PC-3 (cell line): ENCODE data around the gene ZCCHC24.

ENCODE experiments used
- CTCF ChIP-seq: fragments of 300-600 bp; sonication (generic); conservative IDR thresholded peaks from 2 replicates; pipeline ENCODE4 v1.5.1; 2017; ENCODE audit warnings: antibody characterized with exemption, low read depth, mild to moderate bottlenecking, low read length
- EZH2 ChIP-seq: fragments of 300-600 bp; sonication (generic); IDR thresholded peaks from one replicate; pipeline ENCODE4 v1.6.1; 2017; ENCODE audit warnings: antibody characterized with exemption, mild to moderate bottlenecking, low read length; ENCODE audit not compliant: unreplicated experiment
- EZH2phosphoT487 ChIP-seq: fragments of 300-600 bp; sonication (generic); IDR thresholded peaks from 2 replicates; pipeline ENCODE4 v1.6.1; 2018; ENCODE audit warnings: mild to moderate bottlenecking, antibody characterized with exemption, low read length, borderline replicate concordance

- TF ChIP-seq EZH2 (no peak), CTCF (no peak), EZH2phosphoT487 (no peak)
Observed at GRCh38 chr10:79390551-79391229, 54.7 kb downstream of the ZCCHC24 start.
